MM.1S (cell line): Measurements from ENCODE around the gene KLHDC7A.

ENCODE experiments used
- DNase-seq: peaks from one replicate; pipeline ENCODE4 v3.0.0-alpha.2; 2015
- H2AFZ ChIP-seq: fragments of 300-600 bp; sonication (generic); 2 replicates; pipeline ENCODE4 v1.6.0; 2016; ENCODE audit warnings: antibody characterized with exemption, low read length
- H3F3A ChIP-seq: fragments of 300-600 bp; sonication (generic); 2 replicates; pipeline ENCODE4 v1.6.1; 2016; ENCODE audit warnings: mild to moderate bottlenecking, antibody characterized with exemption, low read length, moderate library complexity, mixed read lengths; ENCODE audit not compliant: insufficient read depth
- H3K27ac ChIP-seq: fragments of 300-600 bp; sonication (generic); 2 replicates; pipeline ENCODE4 v1.5.1; 2016; ENCODE audit warnings: mild to moderate bottlenecking, low read length
- H3K27me3 ChIP-seq: fragments of 300-600 bp; sonication (generic); replicated peaks from 2 replicates; pipeline ENCODE4 v1.6.0; 2016; ENCODE audit warnings: low read length; ENCODE audit not compliant: insufficient read depth
- H3K36me3 ChIP-seq: fragments of 300-600 bp; sonication (generic); replicated peaks from 2 replicates; pipeline ENCODE4 v1.6.1; 2016; ENCODE audit warnings: mild to moderate bottlenecking, low read length, mixed read lengths; ENCODE audit not compliant: insufficient read depth
- H3K4me1 ChIP-seq: fragments of 300-600 bp; sonication (generic); 2 replicates; pipeline ENCODE4 v1.6.1; 2016; ENCODE audit warnings: low read length, mixed read lengths
- H3K4me2 ChIP-seq: fragments of 300-600 bp; sonication (generic); 2 replicates; pipeline ENCODE4 v1.6.0; 2016; ENCODE audit warnings: low read depth, low read length
- H3K4me3 ChIP-seq: fragments of 300-600 bp; sonication (generic); 2 replicates; pipeline ENCODE4 v1.5.1; 2016; ENCODE audit warnings: low read length, mixed read lengths
- H3K79me2 ChIP-seq: fragments of 300-600 bp; sonication (generic); 2 replicates; pipeline ENCODE4 v1.6.1; 2016; ENCODE audit warnings: mixed run types, low read length, mixed read lengths
- H3K9ac ChIP-seq: fragments of 300-600 bp; sonication (generic); 2 replicates; pipeline ENCODE4 v1.6.1; 2016; ENCODE audit warnings: low read length, mixed read lengths
- H3K9me2 ChIP-seq: fragments of 300-600 bp; sonication (generic); replicated peaks from 2 replicates; pipeline ENCODE4 v1.6.1; 2016; ENCODE audit warnings: mild to moderate bottlenecking, low read length, mixed read lengths; ENCODE audit not compliant: insufficient read depth
- H3K9me3 ChIP-seq: fragments of 300-600 bp; sonication (generic); replicated peaks from 2 replicates; pipeline ENCODE4 v1.6.1; 2016; ENCODE audit warnings: mild to moderate bottlenecking, low read length, mixed read lengths; ENCODE audit not compliant: insufficient read depth
- H4K20me1 ChIP-seq: fragments of 300-600 bp; sonication (generic); 2 replicates; pipeline ENCODE4 v1.6.1; 2016; ENCODE audit warnings: mild to moderate bottlenecking, low read length, moderate library complexity, mixed read lengths; ENCODE audit not compliant: insufficient read depth
- EZH2 ChIP-seq: fragments of 300-600 bp; sonication (generic); optimal IDR thresholded peaks from 2 replicates; pipeline ENCODE3; 2017; ENCODE audit warnings: low read depth, mild to moderate bottlenecking, antibody characterized with exemption, low read length, mixed read lengths
- EZH2phosphoT487 ChIP-seq: fragments of 300-600 bp; sonication (generic); IDR thresholded peaks from 2 replicates; pipeline ENCODE4 v1.6.1; 2018; ENCODE audit warnings: antibody characterized with exemption, low read length
- TF ChIP-seq, protein P1 (sequence below): fragments of 300-600 bp; sonication (generic); IDR thresholded peaks from 2 replicates; pipeline ENCODE4 v1.5.1; 2016; ENCODE audit warnings: antibody characterized with exemption, low read length, mixed read lengths

Gene KLHDC7A

DNA sequence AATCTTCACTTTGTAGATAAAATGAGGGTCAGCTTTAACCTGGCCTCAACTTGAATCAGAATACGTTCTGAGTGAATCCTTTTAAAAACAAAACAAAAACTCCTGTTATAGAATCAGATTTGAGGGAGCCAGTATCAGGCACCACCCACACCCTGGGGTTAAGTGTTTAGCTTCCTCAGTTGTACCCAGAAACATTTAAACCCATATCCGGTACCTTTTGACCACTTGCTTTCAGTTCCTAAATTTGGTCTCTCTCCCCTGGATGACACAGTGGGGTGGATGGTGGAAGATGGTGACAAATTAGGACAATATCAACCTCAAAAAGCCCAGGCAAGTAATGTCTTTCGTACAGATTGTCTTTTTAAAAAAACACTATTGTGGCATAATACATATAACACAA, 10.4 kb downstream of the KLHDC7A start:
- H4K20me1 ChIP-seq = no peaks in the 10 kb centered on the region
- DNase-seq = no peak
- H3K9me3 ChIP-seq = no peaks in the 10 kb centered on the region
- no peak for TF ChIP-seq EZH2
- TF ChIP-seq, protein P1, sequence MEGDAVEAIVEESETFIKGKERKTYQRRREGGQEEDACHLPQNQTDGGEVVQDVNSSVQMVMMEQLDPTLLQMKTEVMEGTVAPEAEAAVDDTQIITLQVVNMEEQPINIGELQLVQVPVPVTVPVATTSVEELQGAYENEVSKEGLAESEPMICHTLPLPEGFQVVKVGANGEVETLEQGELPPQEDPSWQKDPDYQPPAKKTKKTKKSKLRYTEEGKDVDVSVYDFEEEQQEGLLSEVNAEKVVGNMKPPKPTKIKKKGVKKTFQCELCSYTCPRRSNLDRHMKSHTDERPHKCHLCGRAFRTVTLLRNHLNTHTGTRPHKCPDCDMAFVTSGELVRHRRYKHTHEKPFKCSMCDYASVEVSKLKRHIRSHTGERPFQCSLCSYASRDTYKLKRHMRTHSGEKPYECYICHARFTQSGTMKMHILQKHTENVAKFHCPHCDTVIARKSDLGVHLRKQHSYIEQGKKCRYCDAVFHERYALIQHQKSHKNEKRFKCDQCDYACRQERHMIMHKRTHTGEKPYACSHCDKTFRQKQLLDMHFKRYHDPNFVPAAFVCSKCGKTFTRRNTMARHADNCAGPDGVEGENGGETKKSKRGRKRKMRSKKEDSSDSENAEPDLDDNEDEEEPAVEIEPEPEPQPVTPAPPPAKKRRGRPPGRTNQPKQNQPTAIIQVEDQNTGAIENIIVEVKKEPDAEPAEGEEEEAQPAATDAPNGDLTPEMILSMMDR = no peak
- TF ChIP-seq EZH2phosphoT487 = no peak
- no peak overlapping the region for H3K4me3 ChIP-seq
- no peaks in the 10 kb centered on the region for H3F3A ChIP-seq
- peaks cover 83% of the 10 kb centered on the region for H3K27me3 ChIP-seq
- H3K4me1 ChIP-seq = no peaks in the 10 kb centered on the region
- no peaks in the 10 kb centered on the region for H3K79me2 ChIP-seq
- no peak overlapping the region for H3K27ac ChIP-seq
- H2AFZ ChIP-seq = no peak overlapping the region
- H3K9ac ChIP-seq = no peak overlapping the region
- no peaks in the 10 kb centered on the region for H3K36me3 ChIP-seq
- no peaks in the 10 kb centered on the region for H3K9me2 ChIP-seq
- no peak overlapping the region for H3K4me2 ChIP-seq

DNA sequence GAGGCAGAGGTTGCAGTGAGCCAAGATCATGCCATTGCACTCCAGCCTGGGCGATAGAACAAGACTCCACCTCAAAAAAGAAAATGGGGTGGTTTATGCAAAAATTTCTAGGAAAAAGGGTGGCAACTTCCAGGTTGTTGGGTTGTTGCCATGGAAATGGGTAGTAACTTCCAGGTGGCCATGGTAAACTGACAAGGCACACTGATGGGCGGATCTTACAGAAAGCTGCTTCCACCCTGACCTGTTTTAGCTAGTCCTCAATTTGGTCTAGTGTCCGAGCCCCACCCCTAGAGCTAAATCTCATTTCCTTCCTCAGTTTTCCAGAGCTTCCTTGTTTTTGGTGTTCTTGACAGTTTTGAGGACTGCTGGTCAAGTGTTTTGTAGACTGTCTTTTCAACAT, 13.6 kb downstream of the KLHDC7A start:
- no peak overlapping the region for H3K27ac ChIP-seq
- TF ChIP-seq, protein P1 = no peak
- TF ChIP-seq EZH2 = no peak
- TF ChIP-seq EZH2phosphoT487 = no peak
- H3K36me3 ChIP-seq = no peaks in the 10 kb centered on the region

DNA sequence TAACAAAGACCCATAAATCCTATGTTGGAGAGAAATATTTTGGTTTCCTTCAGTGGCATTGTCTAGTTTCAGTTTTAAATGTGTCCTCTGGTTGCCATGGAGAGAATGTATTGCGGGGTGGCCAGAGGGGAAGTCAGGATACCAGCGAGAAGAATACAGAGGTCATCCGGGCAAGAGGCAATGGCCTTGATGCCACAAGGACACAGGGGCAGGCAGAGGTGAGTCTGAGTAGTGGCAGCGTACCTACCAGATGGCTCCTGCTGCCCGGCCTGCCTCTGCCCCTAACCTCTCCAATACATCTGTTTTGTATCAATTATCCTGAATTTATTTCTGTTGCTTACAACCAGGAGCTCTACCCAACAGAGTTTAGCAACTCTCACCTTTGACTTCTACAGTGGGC, 14.9 kb downstream of the KLHDC7A start:
- H3K27ac ChIP-seq = no peak overlapping the region
- no peaks in the 10 kb centered on the region for H3K4me1 ChIP-seq
- H3K36me3 ChIP-seq = no peaks in the 10 kb centered on the region
- no peak overlapping the region for H3K9ac ChIP-seq
- no peak overlapping the region for H3K4me2 ChIP-seq
- no peaks in the 10 kb centered on the region for H3K9me3 ChIP-seq
- H3K79me2 ChIP-seq = no peaks in the 10 kb centered on the region
- TF ChIP-seq EZH2 (no peak), EZH2phosphoT487 (no peak)
- TF ChIP-seq, protein P1 = no peak
- H3F3A ChIP-seq = no peaks in the 10 kb centered on the region
- no peak overlapping the region for H2AFZ ChIP-seq
- H3K9me2 ChIP-seq = no peaks in the 10 kb centered on the region
- no peak overlapping the region for H3K4me3 ChIP-seq
- H4K20me1 ChIP-seq = no peaks in the 10 kb centered on the region
- DNase-seq = no peak
- H3K27me3 ChIP-seq = peaks cover 73% of the 10 kb centered on the region

More for the DNA sequence above, 13.6 kb downstream of the KLHDC7A start:
- no peaks in the 10 kb centered on the region for H3K9me3 ChIP-seq
- no peak overlapping the region for H3K4me3 ChIP-seq
- peaks cover 73% of the 10 kb centered on the region for H3K27me3 ChIP-seq
- H4K20me1 ChIP-seq = no peaks in the 10 kb centered on the region
- no peaks in the 10 kb centered on the region for H3F3A ChIP-seq
- H2AFZ ChIP-seq = no peak overlapping the region
- no peaks in the 10 kb centered on the region for H3K4me1 ChIP-seq
- DNase-seq = no peak
- H3K9me2 ChIP-seq = no peaks in the 10 kb centered on the region
- no peaks in the 10 kb centered on the region for H3K79me2 ChIP-seq
- no peak overlapping the region for H3K9ac ChIP-seq
- H3K4me2 ChIP-seq = no peak overlapping the region
